Mucosa of stomach (tissue), 1 donor: ENCODE results near the gene PLA2G2C.

Experiments used
- H3K27me3 ChIP-seq: one replicate; pipeline ENCODE4 v1.7.0; 2013; ENCODE audit warnings: mild to moderate bottlenecking, low read length; ENCODE audit not compliant: control insufficient read depth, insufficient read depth
- H3K36me3 ChIP-seq: one replicate; pipeline ENCODE4 v1.7.0; 2013; ENCODE audit warnings: low read length; ENCODE audit not compliant: control insufficient read depth, insufficient read depth
- H3K4me1 ChIP-seq: one replicate; pipeline ENCODE4 v1.7.0; 2013; ENCODE audit warnings: mild to moderate bottlenecking, low read length; ENCODE audit not compliant: control insufficient read depth, insufficient read depth
- H3K4me3 ChIP-seq: one replicate; pipeline ENCODE4 v1.7.0; 2013; ENCODE audit warnings: low read length
- H3K9ac ChIP-seq: one replicate; pipeline ENCODE4 v1.7.0; 2013; ENCODE audit warnings: mild to moderate bottlenecking, low read length, moderate library complexity
- H3K9me3 ChIP-seq: one replicate; pipeline ENCODE4 v1.7.0; 2013; ENCODE audit warnings: mild to moderate bottlenecking, low read length, moderate library complexity; ENCODE audit not compliant: control insufficient read depth
- donor health status: Pancreatic carcinoma.

The PLA2G2C gene

GRCh38 chr1:20199840-20200239, 13.5 kb upstream of the PLA2G2C start:
- Histone ChIP-seq H3K9me3 (no peaks in the 10 kb centered on the region), H3K36me3 (no peaks in the 10 kb centered on the region), H3K27me3 (no peaks in the 10 kb centered on the region), H3K4me3 (no peak overlapping the region), H3K9ac (no peak overlapping the region), H3K4me1 (peaks cover 13% of the 10 kb centered on the region)

- H3K9me3 ChIP-seq, result no peaks in the 10 kb centered on the region
- peaks cover 16% of the 10 kb centered on the region for H3K4me1 ChIP-seq
- no peak overlapping the region for H3K9ac ChIP-seq
- no peaks in the 10 kb centered on the region for H3K36me3 ChIP-seq
- H3K27me3 ChIP-seq, result no peaks in the 10 kb centered on the region
- H3K4me3 ChIP-seq, result no peak overlapping the region
Observed at GRCh38 chr1:20199403-20199802, 13.1 kb upstream of the PLA2G2C start.

GRCh38 chr1:20198918-20199317, 12.6 kb upstream of the PLA2G2C start:
- H3K27me3 ChIP-seq, result no peaks in the 10 kb centered on the region
- H3K36me3 ChIP-seq, result no peaks in the 10 kb centered on the region
- no peak overlapping the region for H3K4me3 ChIP-seq
- H3K9ac ChIP-seq, result no peak overlapping the region
- H3K4me1 ChIP-seq, result peaks cover 16% of the 10 kb centered on the region
- H3K9me3 ChIP-seq, result no peaks in the 10 kb centered on the region

GRCh38 chr1:20198296-20198695, 12.0 kb upstream of the PLA2G2C start:
- Histone ChIP-seq H3K4me3 (no peak overlapping the region), H3K36me3 (no peaks in the 10 kb centered on the region), H3K27me3 (no peaks in the 10 kb centered on the region), H3K4me1 (peaks cover 16% of the 10 kb centered on the region), H3K9me3 (no peaks in the 10 kb centered on the region), H3K9ac (no peak overlapping the region)

- no peaks in the 10 kb centered on the region for H3K9me3 ChIP-seq
- no peak overlapping the region for H3K4me3 ChIP-seq
- no peaks in the 10 kb centered on the region for H3K36me3 ChIP-seq
- no peaks in the 10 kb centered on the region for H3K27me3 ChIP-seq
- peaks cover 16% of the 10 kb centered on the region for H3K4me1 ChIP-seq
- H3K9ac ChIP-seq, result no peak overlapping the region
Observed at GRCh38 chr1:20197329-20197791, 11.0 kb upstream of the PLA2G2C start.

- no peak overlapping the region for H3K9ac ChIP-seq
- no peaks in the 10 kb centered on the region for H3K9me3 ChIP-seq
- no peak overlapping the region for H3K4me3 ChIP-seq
- no peaks in the 10 kb centered on the region for H3K36me3 ChIP-seq
- H3K27me3 ChIP-seq, result no peaks in the 10 kb centered on the region
- H3K4me1 ChIP-seq, result peaks cover 16% of the 10 kb centered on the region
Observed at GRCh38 chr1:20195462-20195780, 9.1 kb upstream of the PLA2G2C start.

- Histone ChIP-seq H3K4me3 (no peak overlapping the region), H3K4me1 (peaks cover 16% of the 10 kb centered on the region), H3K9me3 (no peaks in the 10 kb centered on the region), H3K9ac (no peak overlapping the region), H3K36me3 (no peaks in the 10 kb centered on the region), H3K27me3 (no peaks in the 10 kb centered on the region)
Observed at GRCh38 chr1:20194757-20195461, 8.6 kb upstream of the PLA2G2C start.

- Histone ChIP-seq H3K4me3 (no peak overlapping the region), H3K4me1 (peaks cover 9% of the 10 kb centered on the region), H3K9ac (no peak overlapping the region), H3K27me3 (no peaks in the 10 kb centered on the region), H3K9me3 (no peaks in the 10 kb centered on the region), H3K36me3 (no peaks in the 10 kb centered on the region)
Observed at GRCh38 chr1:20194224-20194623, 7.9 kb upstream of the PLA2G2C start.

- no peaks in the 10 kb centered on the region for H3K36me3 ChIP-seq
- no peaks in the 10 kb centered on the region for H3K27me3 ChIP-seq
- peaks cover 10% of the 10 kb centered on the region for H3K4me1 ChIP-seq
- no peaks in the 10 kb centered on the region for H3K9me3 ChIP-seq
- no peak overlapping the region for H3K4me3 ChIP-seq
- no peak overlapping the region for H3K9ac ChIP-seq
Observed at GRCh38 chr1:20192871-20193411, 6.6 kb upstream of the PLA2G2C start.

GRCh38 chr1:20192364-20192763, 6.0 kb upstream of the PLA2G2C start:
- no peak overlapping the region for H3K9ac ChIP-seq
- H3K4me3 ChIP-seq, result no peak overlapping the region
- H3K36me3 ChIP-seq, result no peaks in the 10 kb centered on the region
- no peaks in the 10 kb centered on the region for H3K9me3 ChIP-seq
- H3K4me1 ChIP-seq, result peaks cover 15% of the 10 kb centered on the region
- no peaks in the 10 kb centered on the region for H3K27me3 ChIP-seq

GRCh38 chr1:20191266-20191825, 5.0 kb upstream of the PLA2G2C start:
- no peaks in the 10 kb centered on the region for H3K9me3 ChIP-seq
- H3K27me3 ChIP-seq, result peaks cover 2% of the 10 kb centered on the region
- peaks cover 26% of the 10 kb centered on the region for H3K4me1 ChIP-seq
- no peak overlapping the region for H3K9ac ChIP-seq
- H3K36me3 ChIP-seq, result no peaks in the 10 kb centered on the region
- H3K4me3 ChIP-seq, result no peak overlapping the region

- Histone ChIP-seq H3K9me3 (no peaks in the 10 kb centered on the region), H3K36me3 (no peaks in the 10 kb centered on the region), H3K4me1 (peaks cover 31% of the 10 kb centered on the region), H3K4me3 (no peak overlapping the region), H3K27me3 (peaks cover 2% of the 10 kb centered on the region), H3K9ac (no peak overlapping the region)
Observed at GRCh38 chr1:20190256-20191160, 4.2 kb upstream of the PLA2G2C start.
